Measurements from ENCODE around the gene PPHLN1.

Gene PPHLN1

GRCh38 chr12:42394429-42394828 lies 68.5 kb downstream of the PPHLN1 start:
- H3K27me3 ChIP-seq (ENCODE audit: insufficient read depth, low read depth, severe bottlenecking) = no peaks in the 10 kb centered on the region
- TF ChIP-seq CTCF (IDR thresholded peaks at IDR 0.05; ENCODE audit: low read depth, low read length) = no peak
- H3K4me3 ChIP-seq (ENCODE audit: low read depth, low read length) = no peak overlapping the region
- H3K27ac ChIP-seq = no peak overlapping the region
- H3K36me3 ChIP-seq = peaks cover 10% of the 10 kb centered on the region
- DNase-seq = no peak
- no peaks in the 10 kb centered on the region for H3K9me3 ChIP-seq (ENCODE audit: severe bottlenecking)

GRCh38 chr12:42396473-42397259 lies 70.7 kb downstream of the PPHLN1 start:
- DNase-seq = no peak
- Histone ChIP-seq H3K36me3 (peaks cover 9% of the 10 kb centered on the region), H3K27me3 (ENCODE audit: insufficient read depth, low read depth, severe bottlenecking) (no peaks in the 10 kb centered on the region), H3K4me3 (ENCODE audit: low read depth, low read length) (no peak overlapping the region), H3K27ac (no peak overlapping the region), H3K9me3 (ENCODE audit: severe bottlenecking) (no peaks in the 10 kb centered on the region)
- TF ChIP-seq CTCF (IDR thresholded peaks at IDR 0.05; ENCODE audit: low read depth, low read length) = no peak

- H3K27me3 ChIP-seq (ENCODE audit: insufficient read depth, low read depth, severe bottlenecking) = no peaks in the 10 kb centered on the region
- H3K36me3 ChIP-seq = peaks cover 15% of the 10 kb centered on the region
- no peak overlapping the region for H3K4me3 ChIP-seq (ENCODE audit: low read depth, low read length)
- H3K27ac ChIP-seq = no peak overlapping the region
- TF ChIP-seq CTCF (IDR thresholded peaks at IDR 0.05; ENCODE audit: low read depth, low read length) = no peak
- DNase-seq = no peak
- no peaks in the 10 kb centered on the region for H3K9me3 ChIP-seq (ENCODE audit: severe bottlenecking)
Measured at GRCh38 chr12:42402821-42403411, 76.9 kb downstream of the PPHLN1 start.

- no peak overlapping the region for H3K27ac ChIP-seq
- no peaks in the 10 kb centered on the region for H3K27me3 ChIP-seq (ENCODE audit: insufficient read depth, low read depth, severe bottlenecking)
- H3K4me3 ChIP-seq (ENCODE audit: low read depth, low read length) = no peak overlapping the region
- no peak for TF ChIP-seq CTCF (IDR thresholded peaks at IDR 0.05; ENCODE audit: low read depth, low read length)
- H3K9me3 ChIP-seq (ENCODE audit: severe bottlenecking) = no peaks in the 10 kb centered on the region
- no peak for DNase-seq
- peaks cover 6% of the 10 kb centered on the region; the same call in 1 of the 2 replicates for H3K36me3 ChIP-seq
Measured at GRCh38 chr12:42407306-42407705, 81.3 kb downstream of the PPHLN1 start.

- TF ChIP-seq CTCF (IDR thresholded peaks at IDR 0.05; ENCODE audit: low read depth, low read length) = no peak
- H3K9me3 ChIP-seq (ENCODE audit: severe bottlenecking) = no peaks in the 10 kb centered on the region
- H3K27ac ChIP-seq = no peak overlapping the region
- no peaks in the 10 kb centered on the region for H3K27me3 ChIP-seq (ENCODE audit: insufficient read depth, low read depth, severe bottlenecking)
- no peak for DNase-seq
- H3K4me3 ChIP-seq (ENCODE audit: low read depth, low read length) = no peak overlapping the region
- peaks cover 3% of the 10 kb centered on the region; the same call in 1 of the 2 replicates for H3K36me3 ChIP-seq
Measured at GRCh38 chr12:42409471-42409870, 83.5 kb downstream of the PPHLN1 start.
